Activated T-cell treated with anti-CD3 and anti-CD28 coated beads, Interleukin-2, amount 50 U/mL, for 48 hours (primary cell): ENCODE data around the gene CUX1.
"Not testable (repeated sequence)": the region's sequence is repeated elsewhere in the genome, so short reads cannot be mapped to it uniquely, and the experiment has no call there.

Experiments
- DNase-seq, 2 experiments: peaks; one replicate each; pipeline ENCODE4 v3.0.0-alpha.2; 2020

CUX1 gene

DNA sequence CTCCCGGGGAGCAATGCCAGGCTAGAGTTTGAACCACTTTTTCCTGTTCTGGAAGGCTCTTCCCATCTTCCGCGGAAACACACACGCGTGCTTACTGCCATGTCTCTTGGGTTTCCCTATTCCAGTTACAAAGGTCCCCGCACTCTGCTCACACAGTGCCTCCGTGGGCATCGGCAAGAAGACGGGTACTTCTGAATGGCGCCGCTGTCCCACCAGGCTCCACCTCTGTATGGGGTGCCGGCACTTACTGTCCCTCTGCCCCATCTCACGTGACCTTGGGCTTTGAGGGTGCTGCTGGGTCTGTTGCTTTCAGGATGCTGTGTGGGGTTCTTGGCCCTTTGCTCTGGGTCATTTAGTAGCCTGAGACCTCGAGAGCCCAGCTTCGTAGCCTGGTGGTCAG lies 298.5 kb downstream of the CUX1 start:
- DNase-seq, result no peak

DNA sequence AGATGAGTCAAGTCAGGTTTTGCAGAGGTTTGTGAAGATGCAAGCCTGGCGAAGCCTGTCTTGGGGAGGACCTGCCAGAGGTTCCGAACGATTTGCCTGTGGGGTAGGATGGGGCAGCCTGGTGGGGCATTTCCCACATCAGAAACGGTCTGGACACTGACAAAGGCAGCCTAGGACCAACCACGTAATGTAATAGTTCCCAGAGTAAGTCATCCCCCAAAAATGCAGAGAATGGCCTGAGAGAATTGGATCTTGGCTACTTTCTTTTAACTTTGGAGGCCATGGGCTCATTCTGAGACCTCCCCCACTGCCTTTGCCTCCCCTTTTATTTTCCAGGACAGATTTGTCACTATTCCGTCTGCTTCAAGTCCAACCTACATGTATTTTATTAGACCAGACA lies 300.3 kb downstream of the CUX1 start:
- DNase-seq, result no peak

DNA sequence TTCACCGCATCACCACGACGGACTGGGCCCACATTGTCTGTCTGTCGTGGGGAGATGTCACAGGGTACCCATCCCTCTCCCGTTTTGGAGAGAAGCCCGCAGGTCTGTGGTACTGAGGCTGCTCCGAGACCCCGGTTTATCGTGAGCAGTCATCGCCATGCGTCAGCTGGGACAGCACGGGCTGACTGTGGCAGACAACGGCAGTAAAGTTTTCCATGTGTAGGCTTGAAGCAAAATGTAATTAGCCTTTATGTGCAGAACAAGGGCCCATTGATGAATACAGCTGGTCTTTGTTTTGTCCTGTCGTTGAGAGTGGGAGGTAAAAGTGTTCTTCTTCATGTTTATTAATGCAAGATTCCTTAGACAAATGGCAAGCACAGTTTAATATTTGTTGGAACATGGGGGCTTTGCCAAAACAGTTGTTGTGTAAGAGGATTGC lies 301.8 kb downstream of the CUX1 start:
- DNase-seq, result no peak

DNA sequence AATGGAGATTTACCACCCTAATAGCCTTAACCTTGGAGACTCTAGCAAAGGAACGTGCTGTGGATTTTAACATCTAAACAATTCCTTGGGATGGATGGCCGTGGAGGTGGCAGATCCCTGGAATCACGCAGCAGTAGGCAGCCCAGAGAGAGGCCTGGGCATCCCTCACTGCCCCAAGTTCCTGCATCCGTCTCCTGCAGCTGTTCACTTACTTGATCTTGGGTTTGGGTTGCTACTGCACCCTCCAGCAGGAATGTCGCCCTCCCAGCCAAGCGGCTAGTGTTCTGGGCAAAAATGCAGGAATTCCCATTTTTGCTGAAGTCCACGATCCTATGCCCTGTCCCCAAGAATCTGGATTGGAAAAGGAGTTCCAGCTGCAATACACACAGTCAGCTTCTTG lies 302.5 kb downstream of the CUX1 start:
- no peak for DNase-seq

DNA sequence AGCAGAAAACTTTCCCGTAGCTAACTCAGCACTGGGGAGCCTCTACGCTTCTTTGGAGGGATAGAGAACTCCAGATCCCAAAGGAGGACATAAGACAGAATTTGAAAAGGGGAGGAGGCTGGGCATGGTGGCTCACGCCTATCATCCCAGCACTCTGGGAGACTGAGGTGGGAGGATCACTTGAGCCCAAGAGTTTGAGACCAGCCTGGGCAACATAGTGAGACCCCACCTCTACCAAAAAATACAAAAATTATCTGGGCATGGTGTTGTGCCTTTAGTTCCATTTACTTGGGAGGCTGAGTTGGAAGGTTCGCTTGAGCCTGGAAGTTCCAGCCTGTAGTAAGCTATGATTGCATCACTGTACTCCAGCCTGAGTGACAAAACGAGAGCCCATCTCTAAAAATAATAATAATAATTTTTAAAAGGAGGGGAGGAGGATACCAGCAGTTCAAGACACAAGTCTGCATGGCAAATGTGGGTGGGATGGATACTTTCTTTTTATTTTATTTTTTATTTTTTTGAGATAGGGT lies 303.3 kb downstream of the CUX1 start:
- no peak for DNase-seq

DNA sequence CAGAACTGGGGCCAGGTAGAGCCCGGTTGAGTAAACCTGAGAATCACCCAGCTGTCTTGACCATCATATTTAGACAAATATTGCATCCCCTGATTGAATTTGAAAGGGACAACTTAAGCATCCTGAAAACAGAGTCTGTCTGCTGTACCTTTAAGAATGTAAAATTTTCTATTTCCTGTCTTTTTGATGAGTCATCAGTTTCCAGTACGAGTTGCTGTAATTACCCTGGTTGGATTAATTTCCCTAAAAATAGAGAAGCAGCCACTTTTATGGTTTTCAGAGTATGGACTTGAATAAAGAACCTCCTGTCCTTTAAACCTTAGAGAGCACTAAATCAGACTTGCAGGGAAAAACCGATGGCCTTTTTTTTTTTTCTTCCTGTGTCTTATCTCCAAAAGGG lies 304.6 kb downstream of the CUX1 start:
- no peak for DNase-seq

DNA sequence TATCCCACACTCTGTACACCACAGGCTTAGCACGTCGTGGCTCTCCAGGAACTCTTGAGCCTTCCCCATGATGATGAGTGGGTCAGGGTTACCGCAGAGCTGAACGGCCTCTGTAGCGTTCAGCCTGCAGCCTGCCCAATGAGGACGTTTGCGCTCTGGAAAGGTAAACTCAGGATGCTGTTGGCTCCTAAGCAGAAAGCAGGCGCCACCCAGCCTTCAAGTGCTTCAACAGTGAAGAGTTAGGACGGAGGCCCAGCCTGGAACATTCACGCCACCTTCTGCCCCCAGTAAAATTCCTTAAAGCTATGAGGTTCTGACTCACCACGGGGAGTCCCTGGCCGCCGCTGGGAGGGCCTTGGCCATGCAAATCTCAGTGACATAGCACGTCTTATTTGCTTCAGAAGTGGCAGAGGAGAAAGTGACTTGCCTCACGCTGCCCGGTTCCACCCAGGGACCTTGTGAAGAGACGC lies 307.7 kb downstream of the CUX1 start:
- peak in 1 of 2 experiments; percentile 20 for DNase-seq

DNA sequence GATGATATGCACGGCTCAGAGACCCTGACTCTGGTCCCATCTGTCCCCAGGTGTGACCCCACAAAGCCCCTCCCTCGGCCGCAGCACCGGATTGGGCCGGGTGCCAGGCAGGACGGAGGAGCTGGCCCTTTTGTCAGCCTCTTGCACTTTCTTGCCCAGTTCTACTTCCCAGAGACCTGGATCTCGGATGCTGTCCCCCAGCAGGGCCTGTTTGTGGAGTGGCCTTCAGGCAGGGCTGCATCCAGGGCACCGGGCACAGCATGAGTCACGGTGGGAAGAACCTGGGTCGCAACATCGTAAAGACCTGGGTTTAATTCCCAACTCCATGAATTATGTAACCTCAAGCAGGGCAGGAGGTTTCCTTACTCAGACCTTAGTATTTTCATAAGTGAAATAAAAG lies 310.9 kb downstream of the CUX1 start:
- DNase-seq, result no peak

DNA sequence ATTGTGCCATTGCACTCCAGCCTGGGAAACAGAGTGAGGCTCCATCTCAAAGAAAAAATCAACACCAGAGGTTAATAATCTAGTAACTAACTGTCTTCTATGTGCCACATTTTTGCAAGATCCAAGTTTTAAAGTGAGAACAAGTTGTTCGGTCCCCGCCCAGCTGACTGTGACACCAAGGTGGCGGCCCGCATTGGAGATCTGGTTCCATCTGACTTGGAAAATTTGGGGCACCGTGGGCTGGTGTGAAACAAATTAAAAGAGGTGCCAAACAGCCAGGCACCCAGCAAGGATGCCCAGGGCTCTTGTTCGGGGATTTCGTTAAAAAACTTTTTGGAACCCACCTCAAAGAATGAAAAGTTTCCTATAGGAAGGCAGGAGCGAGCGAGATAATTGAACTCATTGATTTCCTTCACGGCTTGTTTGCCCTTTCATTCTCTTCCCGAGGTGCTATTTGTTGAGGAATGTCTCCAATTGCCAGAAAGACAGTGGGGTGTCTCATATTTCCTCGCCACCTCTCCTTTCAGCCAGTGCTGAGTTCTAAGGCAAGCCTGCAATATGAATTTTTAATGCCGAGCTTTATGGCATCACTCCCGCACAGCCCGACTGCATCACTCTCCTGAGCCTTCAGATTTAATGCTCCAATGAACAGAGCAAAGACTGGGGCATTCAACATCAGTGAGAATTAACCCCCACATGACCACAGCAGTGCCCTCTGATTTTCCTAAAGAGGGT lies 312.4 kb downstream of the CUX1 start:
- DNase-seq, result no peak

DNA sequence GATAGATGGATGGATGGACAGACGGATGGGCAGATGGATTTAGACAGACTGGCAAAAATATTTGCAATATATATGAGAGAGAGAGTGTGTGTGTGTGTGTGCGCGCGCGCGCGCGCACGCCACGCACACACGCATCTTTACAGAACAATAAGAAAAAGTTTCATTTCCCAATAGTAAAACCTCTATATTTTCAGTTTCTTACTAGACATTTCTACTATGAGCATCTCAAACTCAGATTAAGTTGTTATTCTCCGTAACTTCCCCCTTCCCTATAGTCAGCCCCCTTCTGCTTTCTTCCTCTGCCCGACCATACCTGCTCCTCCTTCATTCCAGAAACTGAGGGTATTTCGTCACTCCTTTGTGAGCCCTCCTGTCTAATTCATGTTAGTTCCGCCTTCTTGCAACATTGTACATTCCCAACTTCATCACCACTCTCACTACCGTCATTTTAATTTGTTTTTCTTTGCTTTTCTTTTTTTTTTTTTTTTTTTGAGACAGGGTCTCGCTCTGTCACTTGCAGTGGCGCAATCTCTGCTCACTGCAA lies 314.9 kb downstream of the CUX1 start:
- no peak for DNase-seq

DNA sequence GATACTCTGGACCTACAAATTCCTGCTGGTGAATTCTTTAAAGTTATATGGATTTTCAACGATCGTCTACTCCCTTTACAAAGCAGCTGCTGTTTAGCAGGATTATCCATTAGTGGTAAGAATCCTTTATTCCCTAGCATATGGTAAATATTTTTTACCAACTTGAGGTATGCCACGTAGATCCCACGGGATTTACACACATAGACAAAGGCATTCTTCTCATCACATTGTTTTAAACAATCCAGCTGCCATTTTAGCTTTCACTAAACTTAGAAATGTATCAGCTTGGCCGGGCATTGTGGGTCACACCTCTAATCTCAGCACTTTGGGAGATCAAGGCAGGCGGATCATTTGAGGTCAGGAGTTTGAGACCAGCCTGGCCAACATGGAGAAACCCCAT lies 321.2 kb downstream of the CUX1 start:
- DNase-seq, result no peak

DNA sequence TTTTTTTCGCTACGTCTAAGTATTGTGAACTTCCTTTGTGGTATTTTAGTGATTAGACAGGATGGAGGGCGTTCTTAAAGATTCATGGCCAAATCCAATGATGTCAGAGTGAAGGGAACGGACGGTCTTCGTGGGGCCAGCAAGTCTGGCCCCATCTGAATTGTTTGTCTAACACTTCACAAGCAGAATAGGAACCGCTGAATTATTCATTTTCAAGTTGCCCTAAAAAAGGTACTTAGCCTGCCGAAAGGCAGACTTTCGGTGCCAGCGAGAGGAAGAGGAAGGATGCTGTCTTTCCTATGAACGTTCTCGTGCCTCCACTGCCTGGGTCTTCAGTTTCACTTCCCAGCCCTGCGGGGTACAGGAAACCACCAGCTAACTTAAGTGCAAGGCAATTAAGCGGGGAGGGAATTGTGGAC lies 323.5 kb downstream of the CUX1 start:
- DNase-seq, result no peak

DNA sequence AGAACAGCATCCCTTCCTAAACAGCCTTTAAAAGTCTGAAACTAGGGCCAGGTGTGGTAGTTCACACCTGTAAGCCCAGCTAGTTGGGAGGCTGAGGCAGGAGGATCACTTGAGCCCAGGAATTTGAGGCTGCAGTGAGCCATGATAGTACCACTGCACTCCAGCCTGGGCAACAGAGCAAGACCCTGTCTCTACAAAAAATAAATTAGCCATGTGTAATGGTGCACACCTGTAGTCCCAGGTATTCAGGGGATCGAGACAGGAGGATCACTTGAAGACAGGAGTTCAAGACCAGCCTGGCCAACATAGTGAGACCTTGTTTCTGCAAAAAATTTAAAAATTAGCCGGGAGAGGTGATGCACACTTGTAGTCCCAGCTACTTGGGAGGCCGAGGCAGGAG lies 325.0 kb downstream of the CUX1 start:
- not testable (repeated sequence) for DNase-seq

DNA sequence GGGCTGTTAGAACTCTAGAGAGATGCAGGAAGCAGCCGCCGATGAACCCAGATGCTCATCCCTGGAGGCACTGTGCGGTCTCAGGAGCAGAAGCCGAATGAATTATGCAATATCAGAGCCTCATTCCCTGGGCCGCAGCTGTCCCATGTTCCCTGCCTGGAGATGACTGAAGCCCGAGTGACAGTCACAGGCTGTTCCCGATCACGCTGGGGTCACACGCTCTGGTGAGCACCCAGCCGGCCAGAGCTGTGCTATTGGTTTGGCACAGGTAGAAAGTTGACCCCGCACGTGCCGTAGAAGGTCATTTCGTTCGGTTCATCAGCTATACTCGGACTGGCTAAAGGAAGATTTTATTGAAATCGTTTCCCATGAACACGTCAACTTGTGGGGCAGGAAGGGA lies 328.7 kb downstream of the CUX1 start:
- no peak for DNase-seq

DNA sequence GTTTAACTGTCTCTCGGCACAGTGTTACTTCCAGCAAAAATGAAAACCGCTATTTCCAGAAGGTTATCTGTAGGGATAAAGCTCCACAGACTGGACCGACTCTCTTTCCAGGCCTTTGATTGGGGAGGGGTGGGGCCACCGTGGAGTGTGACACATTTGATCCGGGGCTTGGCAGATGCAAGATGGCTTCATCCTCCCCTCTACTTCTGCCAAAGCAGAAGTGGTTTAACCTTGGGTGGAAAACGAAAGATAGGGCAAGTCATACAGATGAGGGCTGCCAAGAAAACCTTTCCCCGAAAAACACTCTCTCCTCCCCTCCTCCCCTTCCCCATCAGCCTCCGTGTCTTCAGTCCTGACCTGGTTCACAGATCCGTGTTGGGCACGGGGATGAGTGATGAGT lies 329.6 kb downstream of the CUX1 start:
- no peak for DNase-seq

DNA sequence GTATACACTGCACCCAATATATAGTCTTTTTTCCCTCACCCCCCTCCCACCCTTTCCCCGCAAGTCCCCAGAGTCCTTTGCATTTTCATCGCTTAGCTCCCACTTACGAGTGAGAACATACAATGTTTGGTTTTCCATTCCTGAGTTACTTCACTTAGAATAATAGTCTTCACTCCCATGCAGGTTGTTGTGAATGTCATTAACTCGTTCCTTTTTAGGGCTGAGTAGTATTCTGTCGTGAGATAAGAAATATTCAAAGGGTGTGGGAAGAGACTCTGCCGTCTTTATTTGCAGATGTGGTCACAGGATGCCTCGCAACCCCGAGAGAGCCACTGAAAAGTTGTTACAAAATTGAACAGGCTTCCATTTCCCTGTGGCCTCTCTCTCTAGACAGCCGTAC lies 331.4 kb downstream of the CUX1 start:
- DNase-seq, result no peak

DNA sequence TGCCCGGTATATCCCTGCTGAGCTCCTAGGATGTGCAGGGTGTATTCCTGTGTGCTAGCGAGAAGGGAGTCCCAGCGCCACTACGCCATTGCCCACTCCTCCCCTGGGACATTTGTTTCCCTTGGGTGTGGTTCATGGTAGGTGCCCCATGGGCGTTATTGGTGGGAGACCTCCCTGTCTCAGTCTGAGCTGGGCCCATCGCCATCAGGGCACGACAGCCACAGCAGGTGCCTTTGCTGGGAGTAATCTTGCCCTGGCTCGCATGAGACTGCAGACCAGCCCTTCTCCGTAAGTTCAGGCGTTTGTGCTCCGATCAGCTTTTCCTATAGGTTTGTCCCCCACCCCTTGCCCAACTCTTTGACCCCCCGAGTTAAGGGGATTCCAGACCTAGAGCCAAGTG lies 332.0 kb downstream of the CUX1 start:
- DNase-seq, result no peak

DNA sequence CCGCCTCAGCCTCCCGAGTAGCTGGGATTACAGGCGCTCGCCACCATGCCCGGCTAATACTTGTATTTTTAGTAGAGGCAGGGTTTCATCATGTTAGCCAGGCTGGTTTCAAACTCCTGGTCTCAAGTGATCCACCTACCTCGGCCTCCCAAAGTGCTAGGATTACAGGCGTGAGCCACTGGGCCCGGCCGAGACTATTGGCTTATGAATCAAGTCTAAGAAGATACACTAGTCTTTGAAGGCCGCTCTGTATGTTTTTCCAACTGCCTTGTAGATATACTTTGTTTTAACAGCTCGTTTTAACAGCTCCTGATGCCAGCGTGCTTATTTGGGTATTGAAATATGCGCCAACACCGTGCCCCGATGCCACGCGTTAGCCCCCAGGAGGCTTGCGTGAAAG lies 332.8 kb downstream of the CUX1 start:
- DNase-seq, result no peak

DNA sequence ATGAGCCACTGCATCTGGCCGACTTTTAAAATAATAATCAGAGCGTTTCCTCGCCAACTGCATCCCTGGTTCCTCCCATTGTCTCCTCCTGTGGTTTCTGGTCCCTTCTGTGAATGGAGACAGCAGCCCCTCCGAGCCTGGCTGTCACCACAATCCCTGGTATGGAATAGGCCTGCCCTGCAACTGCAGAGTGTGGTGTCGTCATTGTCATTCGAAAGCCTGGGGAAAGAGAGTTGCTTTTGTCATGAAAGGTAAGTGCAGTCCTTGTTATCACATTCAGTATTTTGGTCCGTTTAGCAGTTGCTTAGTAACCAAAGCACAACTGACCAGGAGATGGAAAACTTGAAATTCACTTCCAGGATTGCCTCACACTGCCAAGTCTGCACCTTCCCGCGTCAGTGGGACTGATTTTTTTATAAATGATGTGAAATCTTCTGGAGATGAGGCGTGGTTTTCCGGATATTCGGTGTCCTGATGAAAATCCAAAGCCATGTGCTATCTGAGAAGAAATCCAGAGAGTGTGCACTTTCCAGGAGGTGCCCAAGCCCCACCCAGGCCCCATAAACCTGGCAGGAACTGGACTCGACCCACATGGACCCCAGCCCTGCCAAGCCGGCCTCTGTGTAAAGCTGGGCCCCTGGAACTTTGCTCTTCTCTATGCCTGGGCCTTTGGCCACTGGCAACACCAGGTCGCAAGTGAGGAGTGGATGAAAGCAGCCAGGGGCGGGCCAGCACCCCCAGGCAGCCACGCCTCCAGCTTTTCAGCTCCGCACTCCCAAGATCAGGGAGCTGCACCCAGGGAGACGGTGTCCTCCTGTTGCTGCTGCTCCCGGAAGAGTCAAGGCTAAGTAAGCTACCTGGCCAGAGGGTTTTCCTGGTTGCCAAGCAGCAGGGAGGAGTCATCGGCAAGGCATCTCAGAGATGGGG lies 335.5 kb downstream of the CUX1 start:
- no peak for DNase-seq

DNA sequence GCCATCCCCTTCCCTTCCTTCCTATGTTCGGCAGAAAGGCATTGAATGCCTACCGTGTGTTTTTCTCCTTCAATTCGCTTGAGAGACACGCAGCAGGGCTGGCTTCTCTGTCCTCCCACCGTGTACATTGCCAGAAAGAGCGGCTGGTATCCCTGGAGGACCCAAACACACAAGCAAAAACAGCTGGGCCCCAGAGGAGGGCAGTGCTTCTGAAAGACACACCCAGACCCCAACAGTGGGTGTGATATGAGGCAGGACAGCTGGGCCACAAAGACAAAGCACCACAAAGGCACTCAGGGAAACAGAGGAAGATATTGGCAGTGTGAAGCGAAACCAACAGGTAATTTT lies 336.1 kb downstream of the CUX1 start:
- no peak for DNase-seq

DNA sequence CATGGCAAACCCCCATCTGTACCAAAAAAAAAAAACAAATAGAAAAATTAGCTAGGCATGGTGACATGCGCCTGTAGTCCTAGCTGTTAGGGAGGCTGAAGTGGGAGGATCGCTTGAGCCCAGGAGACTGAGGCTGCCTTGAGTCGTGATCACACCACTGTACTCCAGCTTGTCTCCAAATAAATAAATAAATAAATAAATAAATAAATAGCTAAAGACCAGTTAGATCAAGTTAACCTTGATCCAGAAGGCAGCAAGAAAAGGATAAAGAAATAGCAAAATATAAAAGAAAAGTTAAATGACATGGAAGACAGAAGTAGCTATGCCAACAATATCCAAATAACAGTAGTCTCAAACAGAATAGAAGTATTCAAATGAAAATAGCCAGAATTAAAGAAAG lies 337.0 kb downstream of the CUX1 start:
- DNase-seq, result no peak

DNA sequence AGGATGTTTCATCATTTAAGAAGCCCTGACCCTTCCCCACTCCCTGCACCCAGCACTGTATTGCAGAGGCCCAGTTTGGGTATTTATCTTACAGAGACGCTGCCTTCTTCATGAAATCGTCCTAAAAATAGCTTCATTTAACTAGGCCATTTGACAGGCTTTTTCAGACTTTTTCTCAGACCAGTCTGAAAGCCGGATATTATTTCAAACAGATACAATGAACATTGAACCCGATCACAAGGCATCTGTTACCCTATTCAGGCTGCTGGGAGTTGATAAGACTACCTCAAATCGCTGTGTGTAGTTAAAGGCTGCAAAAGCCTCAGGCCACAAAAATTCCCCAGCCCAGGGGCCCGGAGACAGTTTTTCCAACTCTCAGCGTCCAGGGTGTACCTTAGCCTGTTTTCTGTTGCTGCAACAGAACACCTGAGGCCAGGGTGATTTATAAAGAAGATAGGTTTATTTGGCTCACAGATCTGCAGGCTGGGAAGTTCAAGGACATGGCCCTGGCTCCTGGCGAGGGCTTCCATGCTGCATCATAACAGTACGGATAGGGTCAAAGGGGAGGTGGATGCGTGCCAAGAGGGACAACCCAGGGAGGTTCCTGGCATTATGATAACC lies 338.5 kb downstream of the CUX1 start:
- DNase-seq, result no peak

DNA sequence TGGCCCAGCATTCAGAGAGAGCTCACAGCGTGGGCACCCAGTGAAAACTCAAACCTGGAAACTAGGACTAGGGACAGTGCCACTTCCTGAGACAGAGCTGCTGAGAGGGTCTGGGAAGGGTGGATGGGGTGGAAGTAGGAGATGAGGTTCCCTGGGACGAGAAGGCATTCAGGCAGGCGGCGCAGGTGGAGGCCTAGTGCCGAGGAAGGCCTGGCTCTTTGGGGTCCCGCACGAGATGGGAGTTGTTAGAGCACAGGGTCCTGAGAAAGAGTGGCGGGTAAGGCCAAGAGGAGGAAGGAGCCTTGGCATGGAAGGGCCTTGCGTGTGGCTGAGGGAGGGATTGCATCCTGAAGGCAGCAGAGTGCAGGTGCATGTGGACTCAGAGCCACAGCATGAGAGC lies 339.4 kb downstream of the CUX1 start:
- DNase-seq, result no peak
